ENCODE measurements around the gene RBM47. TPM values are rescaled to one million over a fixed set of nuclear protein-coding genes. Genes with fewer than 3 reads are reported as not detected.
A peak's percentile ranks its signal among the peaks of the same experiment; 100 is the strongest.

Gene RBM47
- total RNA-seq, 2 experiments from 2014 or later, result 0.92 to 1.0 TPM

- peaks cover 2% of the 10 kb centered on the region for H3K27me3 Mint-ChIP-seq
- ChIA-PET POLR2A (no interaction called here), CTCF (interaction anchor here (0.9 to 1.5 kb wide), 2 partner anchors 17 to 30 kb away, joined by 3 to 4 read pairs; no protein-coding TSS in a partner anchor)
- H3K36me3 Mint-ChIP-seq (ENCODE audit: low read depth), result no peaks in the 10 kb centered on the region
- no peak overlapping the region for H3K4me3 Mint-ChIP-seq
- H3K4me1 Mint-ChIP-seq, result peaks cover 18% of the 10 kb centered on the region
- H3K9me3 Mint-ChIP-seq, result no peaks in the 10 kb centered on the region
- no peak for DNase-seq
- no peak overlapping the region for H3K27ac Mint-ChIP-seq
Observed at GRCh38 chr4:40581254-40582140, 48.2 kb downstream of the RBM47 start.

DNA sequence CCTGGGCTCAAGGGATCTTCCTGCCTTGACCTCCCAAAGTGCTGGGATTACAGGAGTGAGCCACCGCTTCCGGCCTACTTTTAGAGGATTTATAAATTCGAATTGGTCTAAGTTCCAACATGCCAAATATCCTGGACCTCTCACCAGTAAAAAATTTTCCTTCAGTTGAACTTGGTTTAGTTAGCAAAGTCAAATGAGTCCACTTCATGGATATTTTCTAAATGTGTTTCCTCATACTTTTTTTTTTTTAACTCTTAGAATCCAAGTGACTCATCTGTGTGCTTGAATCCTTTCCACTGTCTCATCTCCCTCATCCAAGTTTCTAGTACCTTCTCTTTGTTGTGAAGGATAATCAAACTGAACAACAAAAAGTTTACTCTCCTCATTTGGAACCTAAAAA lies 49.7 kb downstream of the RBM47 start:
- ChIA-PET POLR2A (no interaction called here), CTCF (no interaction called here)
- no peaks in the 10 kb centered on the region for H3K9me3 Mint-ChIP-seq
- H3K27ac Mint-ChIP-seq, result no peak overlapping the region
- DNase-seq, result no peak
- H3K4me1 Mint-ChIP-seq, result peaks cover 25% of the 10 kb centered on the region
- no peak overlapping the region for H3K4me3 Mint-ChIP-seq
- no peaks in the 10 kb centered on the region for H3K36me3 Mint-ChIP-seq (ENCODE audit: low read depth)
- H3K27me3 Mint-ChIP-seq, result peaks cover 2% of the 10 kb centered on the region

DNA sequence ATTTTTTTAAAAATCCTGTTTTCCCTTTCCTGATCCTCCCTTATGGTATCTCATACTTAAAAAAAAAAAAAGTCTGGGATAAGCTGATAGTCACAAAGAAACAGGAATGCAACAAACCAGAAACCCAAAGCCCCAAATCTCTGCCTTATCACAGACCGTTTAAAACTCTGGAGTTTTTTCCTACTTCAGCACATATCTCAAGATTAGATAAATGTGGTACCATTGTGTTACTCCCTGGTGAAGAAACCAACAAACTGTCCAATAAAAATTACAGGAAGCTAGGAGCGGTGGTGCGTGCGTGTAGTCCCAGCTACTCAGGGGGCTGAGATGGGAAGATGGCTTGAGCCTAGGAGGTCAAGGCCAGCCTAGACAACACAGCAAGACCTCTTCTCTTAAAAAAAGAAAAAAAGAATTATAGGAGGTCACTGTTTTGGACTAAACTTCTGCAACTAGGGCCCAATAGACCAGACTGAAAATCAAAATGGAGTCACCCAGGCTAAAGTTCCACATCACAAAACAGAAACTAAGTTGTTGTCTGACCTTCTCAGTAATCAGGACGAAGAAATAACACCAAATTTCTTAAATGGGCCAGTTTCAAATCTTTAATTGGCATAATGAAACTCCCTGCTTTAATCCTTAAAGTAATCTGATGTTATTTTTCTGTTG lies 51.9 kb downstream of the RBM47 start:
- Mint-ChIP-seq H3K36me3 (ENCODE audit: low read depth) (no peaks in the 10 kb centered on the region), H3K9me3 (no peaks in the 10 kb centered on the region), H3K27me3 (no peaks in the 10 kb centered on the region), H3K4me1 (peaks cover 33% of the 10 kb centered on the region), H3K4me3 (no peak overlapping the region), H3K27ac (no peak overlapping the region)
- DNase-seq, result no peak
- POLR2A ChIA-PET, result no interaction called here
- CTCF ChIA-PET, result interaction anchor here (0.7 to 1.3 kb wide), 3 partner anchors 141 to 320 kb away, joined by 3 read pairs; no protein-coding TSS in a partner anchor

DNA sequence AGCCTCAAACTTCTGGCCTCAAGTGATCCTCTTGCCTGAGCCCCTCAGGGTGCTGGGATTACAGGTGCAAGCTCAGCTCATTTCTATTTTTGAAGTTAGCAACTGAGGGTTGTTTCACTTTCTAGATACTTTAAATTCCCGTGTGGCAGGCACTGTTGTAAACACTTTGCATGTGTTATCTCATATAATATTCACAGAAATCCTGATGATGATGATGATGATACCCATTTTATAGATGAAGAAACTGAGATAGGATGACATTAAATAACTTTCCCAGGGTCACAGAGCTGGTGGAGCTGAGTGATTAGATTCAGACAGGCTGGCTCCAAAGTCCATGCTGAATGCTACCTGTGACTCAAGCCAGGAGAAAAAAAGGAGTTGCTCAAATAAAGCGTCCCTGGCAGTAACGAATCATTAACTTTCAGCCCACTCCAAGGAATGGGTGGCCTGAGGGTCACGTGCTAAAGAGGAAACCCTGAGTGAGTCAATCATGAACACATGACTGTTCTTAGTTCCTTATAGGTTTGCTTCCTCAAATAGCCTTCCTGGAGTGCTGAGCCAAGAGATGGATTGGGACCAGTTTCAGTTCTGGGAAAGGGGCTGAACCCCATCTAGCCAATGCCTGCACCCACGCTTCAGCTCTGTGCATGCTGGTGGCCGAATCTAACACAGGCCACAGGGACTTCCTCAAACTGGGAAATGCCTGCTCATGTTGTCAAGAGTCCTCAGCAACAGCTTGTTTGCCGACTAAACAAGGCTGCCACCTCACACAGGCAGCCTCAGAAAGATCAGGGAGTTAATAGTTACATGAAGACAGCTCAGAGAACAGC lies 52.8 kb downstream of the RBM47 start:
- Mint-ChIP-seq H3K27ac (peak overlapping the region; percentile 66), H3K36me3 (ENCODE audit: low read depth) (no peaks in the 10 kb centered on the region), H3K27me3 (no peaks in the 10 kb centered on the region), H3K4me3 (no peak overlapping the region), H3K4me1 (peaks cover 31% of the 10 kb centered on the region), H3K9me3 (no peaks in the 10 kb centered on the region)
- DNase-seq, result no peak
- ChIA-PET CTCF (interaction anchor here (0.7 to 1.3 kb wide), 4 partner anchors 17 to 321 kb away, joined by 3 read pairs; no protein-coding TSS in a partner anchor), POLR2A (no interaction called here)

DNA sequence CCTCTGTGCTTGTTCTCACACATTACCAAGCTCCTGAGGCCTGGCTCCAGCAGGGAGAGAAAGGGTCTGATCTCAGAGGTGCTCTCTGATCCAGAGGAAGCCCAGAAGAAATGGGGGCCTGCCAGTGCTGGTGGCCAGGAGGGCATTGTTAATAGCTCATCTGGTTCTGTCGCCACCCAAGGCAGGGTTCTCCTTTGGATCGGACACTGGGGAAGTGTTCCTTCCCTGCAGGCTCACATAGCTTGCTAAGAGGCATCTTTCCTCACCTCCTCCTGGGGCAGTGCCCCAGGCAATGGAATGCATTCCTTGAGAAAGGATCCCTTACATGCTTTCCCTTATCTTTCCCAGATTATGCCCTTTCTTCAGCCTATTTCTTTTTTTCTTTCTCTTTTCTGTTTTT lies 53.8 kb downstream of the RBM47 start:
- Mint-ChIP-seq H3K9me3 (no peaks in the 10 kb centered on the region), H3K27me3 (no peaks in the 10 kb centered on the region), H3K4me1 (peaks cover 27% of the 10 kb centered on the region), H3K27ac (no peak overlapping the region), H3K4me3 (no peak overlapping the region), H3K36me3 (ENCODE audit: low read depth) (no peaks in the 10 kb centered on the region)
- CTCF ChIA-PET, result interaction anchor here (0.6 to 1.7 kb wide), 5 partner anchors 12 to 524 kb away, joined by 3 to 8 read pairs (median 4); no protein-coding TSS in a partner anchor
- POLR2A ChIA-PET, result no interaction called here
- DNase-seq, result no peak

DNA sequence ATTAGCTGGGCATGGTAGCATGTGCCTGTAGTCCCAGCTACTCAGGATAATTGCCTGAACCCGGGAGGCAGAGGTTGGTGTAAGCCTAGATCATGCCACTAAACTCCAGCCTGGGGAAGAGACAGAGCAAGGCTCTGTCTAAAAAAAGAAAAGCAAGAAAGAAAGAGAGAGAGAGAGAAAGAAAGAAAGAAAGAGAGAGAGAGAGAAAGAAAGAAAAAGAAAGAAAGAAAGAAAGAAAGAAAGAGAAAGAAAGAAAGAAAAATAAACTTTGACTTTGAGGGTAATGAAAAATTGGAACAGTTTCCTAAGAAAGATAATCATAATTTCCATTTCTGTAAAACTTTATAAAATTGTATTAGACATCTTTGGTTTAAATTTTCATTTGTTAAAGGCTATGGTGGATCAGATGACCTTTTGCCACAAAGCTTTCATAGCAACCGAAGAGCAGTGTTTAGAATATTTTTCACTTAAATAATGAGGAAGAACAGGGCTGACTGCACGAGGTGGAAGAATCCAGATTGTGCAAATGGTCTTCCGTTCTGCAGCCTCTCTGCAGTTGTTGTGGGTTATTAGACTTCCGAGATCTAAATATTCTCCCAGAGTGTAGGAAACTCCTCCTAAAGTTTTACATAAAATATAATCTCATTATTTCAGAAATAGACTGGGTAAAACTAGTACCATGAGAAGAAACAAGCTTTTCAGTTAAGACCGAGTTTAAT lies 55.9 kb downstream of the RBM47 start:
- H3K27me3 Mint-ChIP-seq, result peaks cover 2% of the 10 kb centered on the region
- no peak for DNase-seq
- CTCF ChIA-PET, result interaction anchor here (0.6 to 0.8 kb wide), 2 partner anchors 9 to 109 kb away, joined by 3 read pairs; no protein-coding TSS in a partner anchor
- POLR2A ChIA-PET, result no interaction called here
- H3K4me1 Mint-ChIP-seq, result peaks cover 23% of the 10 kb centered on the region
- H3K27ac Mint-ChIP-seq, result no peak overlapping the region
- H3K9me3 Mint-ChIP-seq, result no peaks in the 10 kb centered on the region
- H3K36me3 Mint-ChIP-seq (ENCODE audit: low read depth), result no peaks in the 10 kb centered on the region
- no peak overlapping the region for H3K4me3 Mint-ChIP-seq

GRCh38 chr4:40572692-40573310 lies 56.9 kb downstream of the RBM47 start:
- H3K4me1 Mint-ChIP-seq, result peaks cover 23% of the 10 kb centered on the region
- H3K4me3 Mint-ChIP-seq, result no peak overlapping the region
- CTCF ChIA-PET, result interaction anchor here (0.6 kb wide), 1 partner anchor 59 kb away, joined by 3 read pairs; no protein-coding TSS in a partner anchor
- H3K36me3 Mint-ChIP-seq (ENCODE audit: low read depth), result no peaks in the 10 kb centered on the region
- peaks cover 2% of the 10 kb centered on the region for H3K27me3 Mint-ChIP-seq
- no peak overlapping the region for H3K27ac Mint-ChIP-seq
- DNase-seq, result no peak
- no peaks in the 10 kb centered on the region for H3K9me3 Mint-ChIP-seq
- POLR2A ChIA-PET, result no interaction called here

DNA sequence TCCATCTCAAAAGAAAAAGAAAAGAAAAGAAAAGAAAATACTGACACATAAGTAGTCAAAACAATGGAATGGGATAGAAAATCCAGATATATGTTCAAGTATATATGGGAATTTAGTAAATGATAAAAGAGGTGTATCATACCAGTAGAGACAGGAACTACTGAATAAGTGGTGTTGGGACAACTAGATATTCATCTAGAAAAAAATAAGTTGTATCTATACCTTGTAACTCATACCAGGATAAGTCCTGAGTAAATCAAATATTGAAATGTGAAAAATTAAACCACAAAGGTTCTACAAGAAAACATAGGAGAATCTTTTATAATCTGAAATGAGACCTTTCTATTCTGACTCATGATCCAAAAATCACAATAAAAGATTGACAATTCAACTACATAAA lies 58.5 kb downstream of the RBM47 start:
- H3K9me3 Mint-ChIP-seq, result no peaks in the 10 kb centered on the region
- no peaks in the 10 kb centered on the region for H3K36me3 Mint-ChIP-seq (ENCODE audit: low read depth)
- H3K27ac Mint-ChIP-seq, result peak overlapping the region; percentile 19
- DNase-seq, result no peak
- ChIA-PET CTCF (no interaction called here), POLR2A (no interaction called here)
- H3K4me3 Mint-ChIP-seq, result no peak overlapping the region
- peaks cover 12% of the 10 kb centered on the region for H3K4me1 Mint-ChIP-seq
- peaks cover 2% of the 10 kb centered on the region for H3K27me3 Mint-ChIP-seq

GRCh38 chr4:40570348-40571077 lies 59.2 kb downstream of the RBM47 start:
- H3K27ac Mint-ChIP-seq, result no peak overlapping the region
- no peaks in the 10 kb centered on the region for H3K9me3 Mint-ChIP-seq
- H3K4me3 Mint-ChIP-seq, result no peak overlapping the region
- CTCF ChIA-PET, result no interaction called here
- H3K4me1 Mint-ChIP-seq, result peaks cover 8% of the 10 kb centered on the region
- H3K27me3 Mint-ChIP-seq, result peaks cover 2% of the 10 kb centered on the region
- POLR2A ChIA-PET, result no interaction called here
- no peak for DNase-seq
- no peaks in the 10 kb centered on the region for H3K36me3 Mint-ChIP-seq (ENCODE audit: low read depth)

- POLR2A ChIA-PET, result no interaction called here
- Mint-ChIP-seq H3K4me1 (peaks cover 7% of the 10 kb centered on the region), H3K27ac (no peak overlapping the region), H3K36me3 (ENCODE audit: low read depth) (no peaks in the 10 kb centered on the region), H3K4me3 (no peak overlapping the region), H3K27me3 (no peaks in the 10 kb centered on the region), H3K9me3 (no peaks in the 10 kb centered on the region)
- CTCF ChIA-PET, result interaction anchor here (0.7 to 1.8 kb wide), 4 partner anchors 9 to 154 kb away, joined by 3 to 6 read pairs (median 4); no protein-coding TSS in a partner anchor
- no peak for DNase-seq
Observed at GRCh38 chr4:40564815-40565483, 64.7 kb downstream of the RBM47 start.

GRCh38 chr4:40564004-40564403 lies 65.7 kb downstream of the RBM47 start:
- Mint-ChIP-seq H3K4me3 (no peak overlapping the region), H3K27ac (no peak overlapping the region), H3K36me3 (ENCODE audit: low read depth) (no peaks in the 10 kb centered on the region), H3K27me3 (no peaks in the 10 kb centered on the region), H3K4me1 (peaks cover 11% of the 10 kb centered on the region), H3K9me3 (no peaks in the 10 kb centered on the region)
- ChIA-PET POLR2A (no interaction called here), CTCF (interaction anchor here (0.6 to 1.8 kb wide), 5 partner anchors 11 to 155 kb away, joined by 3 to 6 read pairs (median 4); no protein-coding TSS in a partner anchor)
- DNase-seq, result no peak
